SKM-1 (cell line): ENCODE results near the gene SPHK1.
A peak's percentile ranks its signal among the peaks of the same experiment; 100 is the strongest.

Experiments used
- DNase-seq: peaks from one replicate; lab custom pipeline; 2025; ENCODE audit not compliant: unreplicated experiment; lab: John Stamatoyannopoulos, UW

The SPHK1 gene

DNA sequence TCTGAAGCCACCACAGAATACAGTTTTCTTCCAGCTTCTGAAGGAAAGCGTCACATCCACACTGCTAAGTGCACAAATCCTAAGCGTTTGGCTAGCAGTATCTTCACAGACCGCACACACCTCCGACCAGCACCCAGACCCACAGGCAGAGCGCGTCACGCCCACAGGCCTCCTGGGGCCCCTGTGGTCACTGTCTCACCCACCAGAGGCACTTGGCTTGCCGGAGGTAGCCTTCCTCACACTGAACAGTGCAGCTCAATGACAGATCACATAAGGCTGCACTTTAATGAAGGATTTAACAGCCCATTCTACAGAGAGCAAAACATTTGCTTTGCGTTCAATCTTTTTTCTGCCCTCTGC is 21.2 kb downstream of the SPHK1 start:
- DNase-seq = no peak

- DNase-seq = peak; percentile 87
Observed at GRCh38 chr17:76405967-76406647, 21.7 kb downstream of the SPHK1 start.

DNA sequence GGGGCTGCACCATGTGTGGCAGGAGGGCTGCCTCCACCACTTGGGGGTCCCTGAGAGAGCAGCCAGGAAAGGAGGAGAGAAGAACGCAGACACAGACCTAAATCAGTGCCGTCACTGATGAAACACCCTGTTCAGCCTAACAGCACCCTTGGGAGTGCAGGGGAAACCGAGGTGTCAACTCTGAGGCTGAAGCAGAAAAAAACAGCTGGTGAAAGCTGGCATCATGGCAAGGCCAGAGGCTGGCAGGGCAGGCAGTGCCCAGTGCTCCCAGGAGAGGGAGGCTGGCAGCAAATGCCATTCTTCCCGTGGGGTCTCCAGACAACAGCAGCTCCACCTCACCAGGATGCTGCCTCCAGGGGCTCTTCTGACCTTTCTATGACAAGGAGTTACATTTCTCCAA is 23.1 kb downstream of the SPHK1 start:
- no peak for DNase-seq

DNA sequence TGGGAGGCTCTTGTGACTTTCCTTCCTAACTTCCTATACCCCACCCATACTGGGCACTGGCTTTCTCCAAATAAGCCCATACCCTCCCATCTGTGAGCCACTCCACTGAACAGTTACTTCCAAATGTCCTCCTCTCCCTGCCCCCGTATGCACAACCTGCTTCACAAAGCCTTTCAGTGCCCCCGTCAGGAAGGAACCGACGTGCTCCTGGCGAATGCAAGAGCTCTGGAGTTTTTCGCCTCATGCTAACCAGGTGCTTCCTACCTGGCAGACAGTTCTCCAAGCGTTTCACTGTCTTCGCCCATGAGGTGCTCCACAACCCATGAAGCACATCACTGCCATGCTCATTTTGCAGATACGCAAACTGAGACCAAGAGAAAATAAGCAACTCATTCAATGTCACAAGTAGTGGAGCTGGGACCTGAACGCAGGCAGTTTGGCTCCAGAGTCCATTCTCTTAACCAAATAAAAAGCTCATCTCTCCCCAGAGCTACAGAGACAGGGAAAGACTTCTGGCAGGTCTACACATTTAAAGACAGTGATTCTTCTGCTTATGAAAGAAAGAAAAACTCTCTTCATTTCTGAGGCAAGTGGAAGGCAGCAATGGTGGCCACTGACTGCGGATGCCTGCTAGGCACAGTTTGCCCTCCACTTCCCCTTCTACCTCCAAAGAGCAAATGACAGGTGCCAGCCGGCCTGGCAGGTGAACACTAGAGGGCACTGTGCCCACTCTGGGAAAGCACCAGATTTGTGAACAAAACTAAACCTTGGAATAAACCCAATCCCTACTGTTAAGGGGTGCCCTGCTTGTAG is 23.8 kb downstream of the SPHK1 start:
- peak; percentile 34 for DNase-seq

GRCh38 chr17:76410328-76410965 is 26.0 kb downstream of the SPHK1 start:
- no peak for DNase-seq

GRCh38 chr17:76411247-76411646 is 26.8 kb downstream of the SPHK1 start:
- no peak for DNase-seq

DNA sequence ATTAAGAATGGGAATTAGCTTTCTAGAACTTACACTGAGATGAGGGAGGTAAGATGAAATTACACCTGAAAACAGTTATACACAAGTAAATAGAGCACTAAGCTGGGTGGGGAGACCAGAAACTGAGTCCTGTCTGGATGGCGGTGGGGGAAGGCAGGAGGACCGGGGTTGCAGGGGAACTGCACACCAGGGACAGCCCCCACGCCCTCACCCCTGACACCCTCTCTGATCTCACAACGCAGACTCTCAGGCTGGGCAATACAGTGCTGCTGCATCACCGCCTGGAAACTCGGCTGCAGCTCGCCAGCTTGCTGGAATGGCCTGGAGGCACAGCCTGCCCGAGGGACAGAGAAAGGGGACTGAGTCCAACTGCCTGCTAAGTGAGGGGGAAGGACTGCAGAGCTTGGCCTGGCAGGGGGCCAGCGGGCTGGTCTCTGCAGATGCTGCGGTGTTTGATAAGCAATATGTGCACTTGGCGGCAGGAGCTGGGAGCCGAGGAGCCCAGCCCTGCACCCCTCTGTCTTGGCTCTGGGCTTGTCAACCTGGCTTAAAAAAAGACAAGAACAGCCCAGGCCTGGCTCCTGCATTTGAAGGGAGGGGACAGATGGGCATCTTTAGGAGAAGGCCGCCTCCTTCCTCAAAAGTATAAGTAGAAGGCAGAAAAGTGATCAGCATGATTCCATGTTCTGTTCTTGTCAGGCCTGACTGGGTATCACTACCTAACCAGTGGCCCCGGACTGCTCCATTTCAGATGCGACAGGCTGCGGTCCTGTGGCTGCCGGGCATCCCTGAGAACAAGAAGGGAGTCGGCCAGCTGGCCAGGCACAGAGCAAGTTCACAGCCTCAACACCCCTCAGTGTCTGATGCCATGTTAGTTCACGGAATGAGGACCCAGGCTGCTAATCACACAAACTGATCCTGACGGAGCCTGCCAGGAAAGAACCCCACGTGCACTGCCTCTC is 30.2 kb downstream of the SPHK1 start:
- DNase-seq = no peak

DNA sequence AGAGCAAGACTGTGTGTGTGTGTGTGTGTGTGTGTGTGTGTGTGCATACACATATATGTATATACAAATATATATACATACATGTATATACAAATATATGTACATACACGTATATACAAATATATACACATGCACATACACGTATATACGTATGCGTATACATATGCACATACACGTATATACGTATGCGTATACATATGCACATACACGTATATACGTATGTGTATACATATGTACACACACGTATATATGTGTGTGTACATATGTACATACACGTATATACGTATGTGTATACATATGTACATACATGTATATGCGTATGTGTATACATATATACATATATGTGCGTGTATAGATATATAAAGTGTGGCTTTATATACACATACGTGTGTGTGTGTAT is 31.4 kb downstream of the SPHK1 start:
- DNase-seq = no peak

- no peak for DNase-seq
Observed at GRCh38 chr17:76416457-76416856, 32.0 kb downstream of the SPHK1 start.

DNA sequence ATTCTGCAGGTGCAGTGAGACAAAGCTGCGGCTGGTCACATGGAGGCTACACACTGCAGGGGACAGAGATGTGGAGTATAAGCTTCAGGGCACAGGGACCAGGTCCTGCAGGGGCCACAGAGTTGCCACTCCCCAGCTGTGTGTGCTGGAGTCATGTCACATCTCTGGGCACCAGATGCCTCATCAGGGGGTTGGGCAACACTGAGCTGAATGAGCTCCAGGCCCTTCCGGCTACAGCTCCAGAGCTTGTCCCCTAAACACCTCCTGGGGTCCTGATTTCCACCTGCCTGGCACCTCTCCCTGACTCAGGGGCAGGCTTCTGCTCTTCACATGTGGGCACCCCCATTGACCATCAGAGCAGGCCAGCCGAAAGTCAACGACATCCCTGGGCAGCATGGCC is 32.5 kb downstream of the SPHK1 start:
- DNase-seq = no peak

DNA sequence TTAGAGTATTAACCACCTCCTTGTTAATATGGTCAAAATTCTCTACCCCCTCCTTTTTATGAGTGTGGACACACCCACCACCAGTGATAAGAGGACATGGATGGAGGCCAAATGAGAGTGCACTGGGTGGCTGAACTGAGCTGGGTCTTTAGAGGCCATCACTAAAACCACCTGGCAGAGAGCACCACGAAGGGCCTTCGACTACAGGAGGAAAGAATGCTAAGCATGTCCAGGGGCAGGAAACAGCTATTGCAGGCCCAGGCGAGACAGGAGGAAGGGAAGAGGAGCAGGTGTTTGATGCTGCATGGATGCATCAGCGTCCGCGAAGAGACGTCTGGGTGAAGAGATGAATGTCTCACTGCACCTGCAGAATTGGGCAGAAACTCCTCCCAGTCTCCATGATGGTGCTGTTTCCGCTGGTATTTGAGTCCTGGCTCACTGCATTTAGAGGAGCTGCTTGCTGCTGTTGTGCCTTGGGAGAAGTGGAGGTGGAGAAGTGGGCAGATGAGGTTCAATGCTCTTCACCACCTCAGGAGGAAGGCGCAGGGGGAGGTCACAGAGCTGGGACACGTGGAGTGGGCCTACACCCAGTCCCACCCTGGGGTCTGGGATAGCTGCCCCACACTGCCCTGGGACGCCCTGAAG is 33.2 kb downstream of the SPHK1 start:
- DNase-seq = no peak

- DNase-seq = no peak
Observed at GRCh38 chr17:76419576-76420260, 35.3 kb downstream of the SPHK1 start.

DNA sequence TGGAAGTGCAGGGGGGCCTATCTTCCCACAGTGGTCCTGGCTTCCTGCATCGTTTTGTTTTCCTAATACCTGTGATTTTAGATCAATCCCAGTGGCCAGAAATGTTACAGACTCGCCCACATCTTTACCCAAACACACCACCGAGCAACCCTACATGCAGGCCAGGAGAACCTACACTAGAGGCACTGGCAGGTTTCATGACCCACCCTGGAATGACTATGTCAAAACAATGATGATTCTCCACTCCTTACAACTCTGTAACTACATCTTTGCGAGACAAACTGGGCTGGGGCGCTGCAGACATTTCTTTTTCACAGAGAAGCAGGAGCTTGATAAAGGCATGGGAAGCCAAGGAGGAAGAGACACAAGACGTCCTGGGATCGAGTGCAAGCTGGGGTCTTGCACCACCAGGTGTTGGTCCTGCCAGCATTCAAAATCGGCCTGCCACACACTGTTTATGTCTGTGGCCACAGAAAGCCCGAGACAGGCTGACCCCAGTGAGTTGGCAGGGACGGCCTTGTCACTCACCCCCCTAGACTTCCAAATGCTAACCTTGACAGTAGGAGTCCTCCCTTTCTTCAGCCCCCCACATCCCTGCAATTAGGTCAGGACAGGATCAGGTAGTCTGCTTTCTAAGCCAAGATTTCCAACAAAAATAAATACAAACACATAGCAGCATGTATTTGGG is 36.1 kb downstream of the SPHK1 start:
- no peak for DNase-seq

DNA sequence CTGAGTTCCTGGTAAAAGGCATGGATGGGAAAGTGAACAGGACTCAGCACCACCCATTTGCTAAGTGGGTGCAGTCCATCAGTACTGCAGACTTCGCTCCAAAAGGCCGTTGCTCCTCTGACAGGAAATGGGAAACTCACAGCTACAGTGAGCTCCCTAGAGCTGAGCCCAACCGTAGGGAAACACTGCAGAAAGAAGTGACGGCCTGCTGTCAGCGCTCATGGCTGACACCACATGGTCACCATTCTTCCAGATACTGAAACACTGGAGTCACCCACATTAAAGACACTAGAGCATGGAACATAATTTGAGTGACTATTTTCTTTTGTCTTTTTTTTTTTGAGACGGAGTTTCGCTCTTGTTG is 36.6 kb downstream of the SPHK1 start:
- no peak for DNase-seq

GRCh38 chr17:76422406-76422805 is 38.0 kb downstream of the SPHK1 start:
- DNase-seq = no peak

DNA sequence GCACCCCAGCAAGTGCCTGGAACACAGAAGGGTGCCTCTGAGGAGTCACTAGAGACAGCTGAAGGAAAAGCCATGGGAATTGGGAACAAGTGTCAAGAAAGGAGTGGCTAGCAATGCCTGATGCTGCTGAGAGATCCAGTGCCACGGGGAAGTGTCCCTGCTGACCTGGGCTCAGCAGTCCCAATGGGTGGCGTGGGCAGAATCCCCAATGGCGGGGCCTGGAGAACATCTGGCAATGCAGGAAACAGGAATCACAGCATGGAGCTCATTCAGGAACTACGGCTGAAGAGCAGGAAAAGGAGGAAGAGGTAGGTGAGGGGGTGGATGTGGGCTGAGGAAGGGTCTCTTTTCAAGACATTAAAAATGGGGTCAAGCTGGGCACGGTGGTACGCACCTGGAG is 38.5 kb downstream of the SPHK1 start:
- no peak for DNase-seq

- no peak for DNase-seq
Observed at GRCh38 chr17:76426853-76427252, 42.4 kb downstream of the SPHK1 start.

GRCh38 chr17:76427501-76428231 is 43.3 kb downstream of the SPHK1 start:
- no peak for DNase-seq

GRCh38 chr17:76428511-76428910 is 44.1 kb downstream of the SPHK1 start:
- DNase-seq = no peak
